Kidney (tissue), 14 donors: ENCODE data around the gene HSPA12A. TPM values are rescaled to one million over a fixed set of nuclear protein-coding genes. Genes with fewer than 3 reads are reported as not detected.

Experiments
- DNase-seq, 5 donors: peaks; one replicate each; pipeline ENCODE4 v3.0.0-alpha.2; 2013 to 2020
- FAIRE-seq: peaks from 2 replicates; lab custom pipeline; 2012; peaks lifted over from hg19 to GRCh38; lab: Jason Lieb, UNC
- H3K27ac ChIP-seq, 2 donors: one replicate each; pipeline ENCODE4 v1.7.0; 2013; ENCODE audit warnings: low read depth in 2 of 2, low read length in 2 of 2, inconsistent platforms in 1 of 2
- H3K27me3 ChIP-seq: one replicate; pipeline ENCODE4 v1.7.1; 2013; ENCODE audit warnings: low read length, inconsistent platforms; ENCODE audit not compliant: control insufficient read depth, insufficient read depth
- H3K36me3 ChIP-seq, 3 donors: one replicate each; pipeline versions ENCODE4 v1.7.0 to v1.7.1; 2013; ENCODE audit warnings: low read length in 3 of 3, control low read depth in 1 of 3, inconsistent platforms in 1 of 3; ENCODE audit not compliant: insufficient read depth in 3 of 3, control insufficient read depth in 2 of 3
- H3K4me1 ChIP-seq, 3 donors: one replicate each; pipeline versions ENCODE4 v1.7.0 to v1.7.1; 2013; ENCODE audit warnings: low read length in 3 of 3, inconsistent platforms in 1 of 3, low read depth in 1 of 3; ENCODE audit not compliant: control insufficient read depth in 2 of 3, insufficient read depth in 2 of 3
- H3K4me3 ChIP-seq, 3 donors: one replicate each; pipeline versions ENCODE4 v1.7.0 to v1.8.1; 2013; ENCODE audit warnings: low read length in 3 of 3, control low read depth in 1 of 3, inconsistent platforms in 1 of 3
- H3K9ac ChIP-seq, 3 donors: one replicate each; pipeline versions ENCODE4 v1.7.0 to v1.7.1; 2013; ENCODE audit warnings: low read length in 3 of 3, control low read depth in 1 of 3, inconsistent platforms in 1 of 3
- H3K9me3 ChIP-seq, 3 donors: one replicate each; pipeline versions ENCODE4 v1.7.0 to v1.7.1; 2013; ENCODE audit warnings: low read length in 3 of 3, control low read depth in 1 of 3, inconsistent platforms in 1 of 3; ENCODE audit not compliant: control insufficient read depth in 2 of 3, insufficient read depth in 1 of 3
- CTCF ChIP-seq: IDR thresholded peaks from 3 replicates; pipeline ENCODE4 v1.5.1; 2012; ENCODE audit warnings: mild to moderate bottlenecking, moderate library complexity, borderline replicate concordance; ENCODE audit not compliant: insufficient read depth; ENCODE audit errors: extremely low read depth
- intact Hi-C: fragments of 100-400 bp; cut with DNase I; formaldehyde crosslinking; loops from one replicate; pipeline ENCODE4 v1.11.1; 2022
- polyA plus RNA-seq: library from polyadenylated mRNA; stranded (reverse); fragments of 350-450 nt; fragmentation: Illumina TruSeq; extraction: RNeasy Lipid Tissue Mini Kit (QIAGEN cat#74804); gene quantifications from one replicate; pipeline ENCODE4 v1.2.3, GENCODE V29; 2014; ENCODE audit warnings: low read depth, low replicate concordance; ENCODE audit not compliant: insufficient read depth
- total RNA-seq: library from RNA; stranded (reverse); fragmentation: NEBNext Ultra II Directional; extraction: Animal tissue kit (Norgen Biotek cat#: 25700); gene quantifications from one replicate; pipeline ENCODE4 v1.2.1, GENCODE V29; 2021
- donor health status: control.
- donor health status: control.
- donor health status: control.
- donor health status: control.
- donor health status: control.
- donor health status: DM: yes; HTN: yes; CAD: no.
- donor health status: Normal renal cell carcinoma (clear cell type).

HSPA12A gene
- total and polyA plus RNA-seq, 2 donors from 2014 or later, result 18.9 to 33.5 TPM

GRCh38 chr10:116743266-116744064 is 1.1 kb upstream of the HSPA12A start:
- Histone ChIP-seq H3K27ac (peak overlapping the region in 1 of 2 donors; percentile 86), H3K9me3 (no peaks in the 10 kb centered on the region), H3K4me1 (peaks cover 0 to 8% (median 6%) of the 10 kb centered on the region in 3 donors), H3K27me3 (no peaks in the 10 kb centered on the region), H3K4me3 (peak overlapping the region in 2 of 3 donors; percentile 5 to 58), H3K36me3 (no peaks in the 10 kb centered on the region), H3K9ac (peak overlapping the region in 1 of 3 donors; percentile 58)
- DNase-seq (no peak), FAIRE-seq (no peak)
- intact Hi-C loops, result no loop called here
- TF ChIP-seq CTCF, result no peak

- no peak for FAIRE-seq
- Histone ChIP-seq H3K4me3 (peak overlapping the region; percentile 12 to 72 (median 50)), H3K27me3 (no peaks in the 10 kb centered on the region), H3K36me3 (no peaks in the 10 kb centered on the region), H3K9ac (peak overlapping the region in 2 of 3 donors; percentile 29 to 61), H3K9me3 (no peaks in the 10 kb centered on the region), H3K27ac (peak overlapping the region; percentile 71 to 88), H3K4me1 (peaks cover 0 to 8% (median 6%) of the 10 kb centered on the region in 3 donors)
- DNase-seq, result peak; percentile 33 to 85 (median 51)
- intact Hi-C loops, result no loop called here
- TF ChIP-seq CTCF, result no peak
These were observed 695 bp downstream of the HSPA12A start for GRCh38 chr10:116741391-116742351.

GRCh38 chr10:116740971-116741370 is 1.4 kb downstream of the HSPA12A start:
- intact Hi-C loops, result no loop called here
- Histone ChIP-seq H3K27me3 (no peaks in the 10 kb centered on the region), H3K27ac (no peak overlapping the region)

More at GRCh38 chr10:116740971-116741370, 1.4 kb downstream of the HSPA12A start:
- no peaks in the 10 kb centered on the region for H3K9me3 ChIP-seq
- DNase-seq (no peak), FAIRE-seq (no peak)
- TF ChIP-seq CTCF, result no peak
- H3K36me3 ChIP-seq, result no peaks in the 10 kb centered on the region
- H3K9ac ChIP-seq, result peak overlapping the region in 2 of 3 donors; percentile 29 to 61
- H3K4me3 ChIP-seq, result peak overlapping the region in 2 of 3 donors; percentile 50 to 72
- peaks cover 0 to 9% (median 6%) of the 10 kb centered on the region in 3 donors for H3K4me1 ChIP-seq
